Keratinocyte (primary cell): Measurements from ENCODE around the gene PRR7. TPM values are rescaled to one million over a fixed set of nuclear protein-coding genes. Genes with fewer than 3 reads are reported as not detected.

Experiments
- DNase-seq: peaks from one replicate; pipeline ENCODE4 v3.0.0-alpha.2; 2011; ENCODE audit warnings: low read depth, missing footprints, low spot score
- FAIRE-seq: peaks from 2 replicates; lab custom pipeline; 2011; peaks lifted over from hg19 to GRCh38; lab: Jason Lieb, UNC
- H2AFZ ChIP-seq: 2 replicates; pipeline ENCODE4 v1.6.0; 2012; ENCODE audit warnings: low read length, control low read depth, inconsistent platforms; ENCODE audit not compliant: control insufficient read depth
- H3K27ac ChIP-seq: 2 replicates; pipeline ENCODE4 v1.5.1; 2011; ENCODE audit warnings: low read length; ENCODE audit not compliant: control insufficient read depth, insufficient read depth
- H3K27me3 ChIP-seq: 3 replicates; pipeline ENCODE4 v1.6.0; 2011; ENCODE audit warnings: low read length; ENCODE audit not compliant: control insufficient read depth, insufficient read depth; ENCODE audit errors: extremely low read depth
- H3K36me3 ChIP-seq, 2 experiments: 2 replicates in 1 of 2; 3 replicates in 1 of 2; pipeline ENCODE4 v1.5.1; 2011; ENCODE audit warnings: low read length in 2 of 2, mild to moderate bottlenecking in 1 of 2; ENCODE audit not compliant: control insufficient read depth in 2 of 2, insufficient read depth in 2 of 2; ENCODE audit errors: extremely low read depth in 1 of 2
- H3K4me1 ChIP-seq: 3 replicates; pipeline ENCODE4 v1.5.1; 2011; ENCODE audit warnings: low read length; ENCODE audit not compliant: control insufficient read depth, insufficient read depth; ENCODE audit errors: extremely low read depth
- H3K4me2 ChIP-seq: 3 replicates; pipeline ENCODE4 v1.6.0; 2011; ENCODE audit warnings: low read depth, low read length; ENCODE audit not compliant: control insufficient read depth, insufficient read depth; ENCODE audit errors: extremely low read depth
- H3K4me3 ChIP-seq, 3 experiments: fragments of 200-600 bp in 1 of 3; sonication (generic) in 1 of 3; 2 replicates in 2 of 3; 3 replicates in 1 of 3; pipeline ENCODE4 v1.5.1; 2011 to 2016; ENCODE audit warnings: low read length in 3 of 3, mild to moderate bottlenecking in 3 of 3, control low read depth in 2 of 3, inconsistent platforms in 1 of 3, low read depth in 1 of 3, mixed read lengths in 1 of 3, mixed run types in 1 of 3, moderate library complexity in 1 of 3; ENCODE audit not compliant: control insufficient read depth in 2 of 3, insufficient read depth in 2 of 3; ENCODE audit errors: extremely low read depth in 1 of 3
- H3K79me2 ChIP-seq: 2 replicates; pipeline ENCODE4 v1.6.0; 2012; ENCODE audit warnings: low read length; ENCODE audit not compliant: control insufficient read depth, insufficient read depth
- H3K9ac ChIP-seq: 3 replicates; pipeline ENCODE4 v1.6.0; 2011; ENCODE audit warnings: low read length; ENCODE audit not compliant: control insufficient read depth, insufficient read depth; ENCODE audit errors: extremely low read depth
- H3K9me1 ChIP-seq: 3 replicates; pipeline ENCODE4 v1.6.0; 2011; ENCODE audit warnings: low read length; ENCODE audit not compliant: control insufficient read depth, insufficient read depth; ENCODE audit errors: extremely low read depth
- H3K9me3 ChIP-seq: 2 replicates; pipeline ENCODE4 v1.5.1; 2012; ENCODE audit warnings: low read depth, low read length; ENCODE audit not compliant: control insufficient read depth
- H4K20me1 ChIP-seq: 3 replicates; pipeline ENCODE4 v1.6.0; 2011; ENCODE audit warnings: low read length; ENCODE audit not compliant: control insufficient read depth, insufficient read depth; ENCODE audit errors: extremely low read depth
- CTCF ChIP-seq, 3 experiments: IDR thresholded peaks in 1 of 3; conservative IDR thresholded peaks in 1 of 3; optimal IDR thresholded peaks in 1 of 3; 2 replicates in 2 of 3; 3 replicates in 1 of 3; pipeline versions ENCODE3 to v1.5.1; 2011; ENCODE audit warnings: low read length in 3 of 3, mild to moderate bottlenecking in 3 of 3, moderate library complexity in 2 of 3, control low read depth in 1 of 3, inconsistent platforms in 1 of 3; ENCODE audit not compliant: insufficient read depth in 2 of 3; ENCODE audit errors: extremely low read depth in 1 of 3
- EZH2 ChIP-seq: IDR thresholded peaks from one replicate; pipeline ENCODE4 v1.6.1; 2012; ENCODE audit warnings: inconsistent platforms, mild to moderate bottlenecking, low read length, moderate library complexity
- dilution Hi-C: fragments of 300-500 bp; cut with MboI; formaldehyde crosslinking; loops from one replicate; pipeline ENCODE4 v1.7.0; 2020; ENCODE audit warnings: low sequenced_read_pairs; ENCODE audit not compliant: extremely low pct_ligation_motif_present
- polyA plus RNA-seq, 5 experiments: library from polyadenylated mRNA; depleted of rRNA in 3 of 5; stranded (reverse) in 3 of 5; stranded (forward) in 1 of 5; unstranded in 1 of 5; fragments of >200 nt; gene quantifications; 1 replicate in 1 of 5; 2 replicates in 3 of 5; 3 replicates in 1 of 5; pipeline versions ENCODE4 v1.2.1 to v1.2.3, GENCODE V29; 2011 to 2012; ENCODE audit warnings: missing spikeins in 2 of 5, low read depth in 1 of 5, low replicate concordance in 1 of 5

Gene PRR7
- polyA plus RNA-seq, 1 donor (not counting 4 experiments of a cell fraction or from before 2014, with no cell fraction given): 1.1 TPM

- Histone ChIP-seq H3K9me1 (peaks cover 3% of the 10 kb centered on the region), H3K4me3 (no peak overlapping the region), H3K27me3 (no peaks in the 10 kb centered on the region), H3K4me2 (no peak overlapping the region), H3K9me3 (no peaks in the 10 kb centered on the region), H3K36me3 (peaks cover 0 to 2% of the 10 kb centered on the region in 2 experiments), H3K79me2 (peaks cover 18% of the 10 kb centered on the region), H3K4me1 (peaks cover 33% of the 10 kb centered on the region), H2AFZ (no peak overlapping the region), H3K27ac (no peak overlapping the region), H3K9ac (no peak overlapping the region), H4K20me1 (no peaks in the 10 kb centered on the region)
- DNase-seq (no peak), FAIRE-seq (no peak)
- TF ChIP-seq EZH2 (no peak), CTCF (optimal IDR thresholded peaks at IDR 0.05 in 1 of 3, IDR thresholded peaks at IDR 0.05 in 1 of 3, conservative IDR thresholded peaks at IDR 0.05 in 1 of 3; ENCODE audit: extremely low read depth in 1 of 3, insufficient read depth in 2 of 3, low read length in 3 of 3) (no peak)
- dilution Hi-C loops: no loop called here
Observed at GRCh38 chr5:177474846-177475562, 28.4 kb downstream of the PRR7 start.

- Histone ChIP-seq H3K9ac (no peak overlapping the region), H3K4me2 (no peak overlapping the region), H3K9me3 (no peaks in the 10 kb centered on the region), H3K4me1 (peaks cover 25% of the 10 kb centered on the region), H3K4me3 (no peak overlapping the region), H3K79me2 (peaks cover 10% of the 10 kb centered on the region), H2AFZ (no peak overlapping the region), H3K27me3 (no peaks in the 10 kb centered on the region), H3K36me3 (peaks cover 0 to 2% of the 10 kb centered on the region in 2 experiments), H3K9me1 (no peaks in the 10 kb centered on the region), H3K27ac (no peak overlapping the region), H4K20me1 (no peaks in the 10 kb centered on the region)
- FAIRE-seq (no peak), DNase-seq (no peak)
- no peak for TF ChIP-seq CTCF (optimal IDR thresholded peaks at IDR 0.05 in 1 of 3, IDR thresholded peaks at IDR 0.05 in 1 of 3, conservative IDR thresholded peaks at IDR 0.05 in 1 of 3; ENCODE audit: extremely low read depth in 1 of 3, insufficient read depth in 2 of 3, low read length in 3 of 3)
- TF ChIP-seq EZH2: no peak
- dilution Hi-C loops: no loop called here
Observed at GRCh38 chr5:177475563-177476427, 29.2 kb downstream of the PRR7 start.
